Endothelial cell of umbilical vein (primary cell): ENCODE results near the gene ART5.

ENCODE experiments used
- CTCF ChIP-seq, 2 donors: IDR thresholded peaks; 1 replicate in 1 of 2; 2 replicates in 1 of 2; pipeline ENCODE4 v1.5.1; 2011; ENCODE audit warnings: low read length in 2 of 2, mild to moderate bottlenecking in 2 of 2, moderate library complexity in 2 of 2, control low read depth in 1 of 2, inconsistent platforms in 1 of 2, low read depth in 1 of 2; ENCODE audit not compliant: insufficient read depth in 1 of 2; ENCODE audit errors: extremely low read depth in 1 of 2
- EZH2 ChIP-seq: IDR thresholded peaks from 2 replicates; pipeline ENCODE4 v1.6.1; 2012; ENCODE audit warnings: borderline replicate concordance, low read depth, mild to moderate bottlenecking, moderate library complexity, low read length, inconsistent platforms; ENCODE audit not compliant: severe bottlenecking
- FOS ChIP-seq: IDR thresholded peaks from 2 replicates; pipeline ENCODE4 v1.6.1; 2011; ENCODE audit warnings: mild to moderate bottlenecking, low read length, moderate library complexity, borderline replicate concordance; ENCODE audit not compliant: insufficient read depth
- JUN ChIP-seq: IDR thresholded peaks from 2 replicates; pipeline ENCODE4 v1.6.1; 2011; ENCODE audit warnings: borderline replicate concordance, low read depth; ENCODE audit not compliant: insufficient read length, insufficient read depth
- MAX ChIP-seq: IDR thresholded peaks from 2 replicates; pipeline ENCODE4 v1.6.1; 2011; ENCODE audit not compliant: insufficient read depth, insufficient read length
- MYC ChIP-seq: IDR thresholded peaks from one replicate; pipeline ENCODE4 v1.6.1; 2011; ENCODE audit warnings: mild to moderate bottlenecking, low read depth, low read length
- POLR2A ChIP-seq: IDR thresholded peaks from 2 replicates; pipeline ENCODE4 v1.6.1; 2012; ENCODE audit warnings: low read depth, mild to moderate bottlenecking, control low read depth, low read length
- POLR2AphosphoS5 ChIP-seq: IDR thresholded peaks from 2 replicates; pipeline ENCODE4 v1.6.1; 2012; ENCODE audit warnings: low read depth, mild to moderate bottlenecking, control low read depth, low read length, moderate library complexity; ENCODE audit not compliant: insufficient read depth

GRCh38 chr11:3684129-3684818, 42.5 kb upstream of the ART5 start:
- TF ChIP-seq CTCF (IDR thresholded peaks at IDR 0.05; ENCODE audit: extremely low read depth in 1 of 2, insufficient read depth in 1 of 2, low read depth in 1 of 2, low read length in 2 of 2) (no peak), MYC (no peak), POLR2AphosphoS5 (no peak), MAX (no peak), POLR2A (no peak), FOS (no peak), EZH2 (no peak), JUN (no peak)
